HepG2 (cell line): ENCODE measurements around the gene USP17L29. TPM values are rescaled to one million over a fixed set of nuclear protein-coding genes. Genes with fewer than 3 reads are reported as not detected.
"Not testable (repeated sequence)": the region's sequence is repeated elsewhere in the genome, so short reads cannot be mapped to it uniquely, and the experiment has no call there.

Experiments
- ATAC-seq: fragments of 200-7000 bp; cut with Tn5 transposase; 3 replicates; pipeline ENCODE4 v1.9.1; 2020; ENCODE audit warnings: mild to moderate bottlenecking, moderate library complexity
- BruUV-seq: library from RNA; stranded (reverse); fragments of 400-500 nt; replicated peaks from 2 replicates; lab custom pipeline; 2021; lab: Mats Ljungman, UMichigan
- CTCF ChIA-PET: fragments of 300-600 bp; formaldehyde crosslinking; extraction: SDS; loops from one replicate; lab custom pipeline; 2021; ENCODE audit warnings: low total read pairs, inconsistent platforms, low intra/inter-chr PET ratio; lab: Yijun Ruan, JAX
- POLR2A ChIA-PET: fragments of 350-600 bp; sonication (Branson Sonifier 250); formaldehyde crosslinking; loops from one replicate; lab custom pipeline; 2020; ENCODE audit warnings: antibody characterized with exemption, inconsistent platforms; lab: Yijun Ruan, JAX
- DNase-seq: peaks from one replicate; pipeline ENCODE4 v3.0.0-alpha.2; 2015; ENCODE audit warnings: low spot score
- FAIRE-seq: peaks from 3 replicates; lab custom pipeline; 2011; peaks lifted over from hg19 to GRCh38; lab: Jason Lieb, UNC
- H2AFZ ChIP-seq: one replicate; pipeline ENCODE4 v1.6.1; 2011; ENCODE audit warnings: low read length, inconsistent platforms
- H3K27ac ChIP-seq: fragments of 300-600 bp; 3 replicates; pipeline ENCODE4 v1.8.0; 2011; ENCODE audit warnings: mixed run types, mild to moderate bottlenecking, mixed read lengths, low read length, inconsistent platforms; ENCODE audit not compliant: insufficient read depth; ENCODE audit errors: extremely low read length
- H3K27me3 ChIP-seq, 2 experiments: fragments of 200-600 bp in 1 of 2; 2 replicates in 1 of 2; 3 replicates in 1 of 2; pipeline versions ENCODE4 v1.6.0 to v1.8.0; 2011; ENCODE audit warnings: low read length in 2 of 2, mild to moderate bottlenecking in 2 of 2, moderate library complexity in 2 of 2, inconsistent platforms in 1 of 2; ENCODE audit not compliant: insufficient read depth in 2 of 2, control insufficient read depth in 1 of 2
- H3K36me3 ChIP-seq, 2 experiments: fragments of 200-600 bp in 1 of 2; replicated peaks in 1 of 2; 2 replicates in 1 of 2; 3 replicates in 1 of 2; pipeline versions ENCODE4 v1.5.1 to v1.8.0; 2011; ENCODE audit warnings: low read length in 2 of 2, inconsistent platforms in 1 of 2; ENCODE audit not compliant: insufficient read depth in 2 of 2, control insufficient read depth in 1 of 2
- H3K4me1 ChIP-seq: 2 replicates; pipeline ENCODE4 v1.5.1; 2012; ENCODE audit warnings: low read length, inconsistent platforms; ENCODE audit not compliant: insufficient read depth
- H3K4me2 ChIP-seq: 2 replicates; pipeline ENCODE4 v1.6.0; 2011; ENCODE audit warnings: low read depth, low read length, inconsistent platforms
- H3K4me3 ChIP-seq, 3 experiments: fragments of 200-600 bp in 1 of 3; sonication (generic), shearing (Covaris generic) in 1 of 3; replicated peaks in 1 of 3; 2 replicates each; pipeline ENCODE4 v1.5.1; 2011 to 2016; ENCODE audit warnings: low read length in 3 of 3, inconsistent platforms in 2 of 3, low read depth in 2 of 3, mild to moderate bottlenecking in 2 of 3, control low read depth in 1 of 3, mixed read lengths in 1 of 3; ENCODE audit not compliant: insufficient read depth in 1 of 3
- H3K79me2 ChIP-seq: one replicate; pipeline ENCODE4 v1.6.1; 2011; ENCODE audit warnings: low read length, inconsistent platforms; ENCODE audit not compliant: insufficient read depth
- H3K9ac ChIP-seq: 2 replicates; pipeline ENCODE4 v1.6.0; 2011; ENCODE audit warnings: mild to moderate bottlenecking, low read depth, low read length, inconsistent platforms; ENCODE audit not compliant: insufficient read depth
- H3K9me3 ChIP-seq: 2 replicates; pipeline ENCODE4 v1.5.1; 2012; ENCODE audit warnings: mild to moderate bottlenecking, low read length
- H4K20me1 ChIP-seq: 2 replicates; pipeline ENCODE4 v1.6.0; 2011; ENCODE audit warnings: inconsistent platforms, mild to moderate bottlenecking, low read length, moderate library complexity; ENCODE audit not compliant: insufficient read depth
- NR3C1 ChIP-seq: sonication (generic); formaldehyde crosslinking; IDR thresholded peaks from 2 replicates; pipeline ENCODE4 v1.4.0; 2020; ENCODE audit warnings: missing genetic modification reagents
- RXRA ChIP-seq: sonication (generic); formaldehyde crosslinking; IDR thresholded peaks from 2 replicates; pipeline ENCODE4 v1.5.1; 2020; ENCODE audit warnings: missing genetic modification reagents
- ZNF768 ChIP-seq: sonication (generic); formaldehyde crosslinking; IDR thresholded peaks from 2 replicates; pipeline ENCODE4 v1.4.0; 2020; ENCODE audit warnings: missing genetic modification reagents
- WGBS: methylation state at CpG from one replicate; pipeline ENCODE4 v1.1.6; 2017; ENCODE audit warnings: low lambda C conversion rate; 5-methylcytosine and 5-hydroxymethylcytosine counted together
- in situ Hi-C: cut with HindIII; loops from 2 replicates; pipeline ENCODE4 v1.10.0; 2017; ENCODE audit warnings: low pct_unique_long_range_greater_than_20kb; ENCODE audit not compliant: extremely low pct_ligation_motif_present
- intact Hi-C: fragments of 100-400 bp; cut with micrococcal nuclease; formaldehyde crosslinking; loops from one replicate; pipeline ENCODE4 v1.10.0; 2022; ENCODE audit not compliant: unreplicated experiment
- polyA plus RNA-seq, 8 experiments: library from polyadenylated mRNA; depleted of rRNA in 3 of 8; stranded (reverse) in 7 of 8; unstranded in 1 of 8; fragments of >200 nt; fragmentation: Illumina TruSeq in 4 of 8; extraction: Trizol in 4 of 8; gene quantifications; 2 replicates each; pipeline versions ENCODE4 v1.2.1 to v1.2.3, GENCODE V29; 2011 to 2016; ENCODE audit warnings: low read depth in 4 of 8, missing spikeins in 1 of 8, mixed read lengths in 1 of 8; ENCODE audit not compliant: insufficient read depth in 1 of 8
- total RNA-seq, 5 experiments: library from RNA; depleted of rRNA; stranded (reverse); fragments of >200 nt; fragmentation: Illumina TruSeq; extraction: Trizol; gene quantifications; 2 replicates each; pipeline ENCODE4 v1.2.3, GENCODE V29; 2016; ENCODE audit warnings: low read depth in 1 of 5

Gene USP17L29
- total and polyA plus RNA-seq, 2 of the 13 experiments (the other 11 are each of a cell fraction or from before 2014, with no cell fraction given), result not detected

DNA sequence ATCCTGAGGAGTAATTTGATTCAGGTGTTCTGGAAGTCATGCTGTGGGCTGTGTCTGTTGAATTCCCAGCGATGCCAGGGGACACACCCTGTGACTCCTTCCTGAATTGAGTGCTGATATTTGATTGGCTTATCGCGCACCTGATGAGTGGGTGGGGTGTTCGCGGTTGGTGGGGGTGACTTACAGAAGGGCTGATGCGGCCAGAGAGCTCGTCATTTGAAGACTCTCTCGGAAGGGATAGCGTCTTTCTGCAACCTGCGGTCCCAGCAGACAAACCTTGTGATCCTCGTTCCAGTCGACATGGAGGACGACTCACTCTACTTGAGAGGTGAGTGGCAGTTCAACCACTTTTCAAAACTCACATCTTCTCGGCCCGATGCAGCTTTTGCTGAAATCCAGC lies 4.8 kb upstream of the USP17L29 start, which contains the start of gene USP17L28:
USP17L28 (plus strand) TSS at position 301 of the 400 bp plus-strand sequence; CDS start at position 301, 0 bp downstream.
- H3K27ac ChIP-seq, H3K4me1 ChIP-seq, DNase-seq, H4K20me1 ChIP-seq, in situ Hi-C loops, FAIRE-seq, H2AFZ ChIP-seq, ATAC-seq, H3K9me3 ChIP-seq, H3K4me2 ChIP-seq, H3K27me3 ChIP-seq, H3K79me2 ChIP-seq, H3K36me3 ChIP-seq, POLR2A ChIA-PET, H3K4me3 ChIP-seq, BruUV-seq, CTCF ChIA-PET, intact Hi-C loops, H3K9ac ChIP-seq: not testable (repeated sequence)
- WGBS, result no CpG with 5 or more reads among the region's 15 CpGs

DNA sequence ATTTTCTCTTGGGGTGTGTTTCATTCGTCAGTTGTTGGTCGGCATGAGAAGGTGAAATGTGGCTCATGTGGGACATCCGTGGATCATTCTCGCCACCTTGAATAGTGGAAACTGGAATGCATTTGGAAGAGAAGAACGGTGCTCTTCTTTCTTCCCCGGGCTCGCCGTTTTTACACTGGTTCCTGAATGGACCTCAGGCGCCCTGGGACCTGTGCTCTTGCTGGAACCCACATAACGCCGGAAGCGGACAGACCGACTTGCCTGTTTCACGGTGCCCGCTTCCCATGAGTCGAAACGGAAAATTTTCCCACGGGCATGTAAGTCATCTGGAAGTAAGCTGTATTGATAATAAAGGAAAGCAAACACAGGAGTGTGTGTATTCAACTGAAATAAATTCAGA lies 2.6 kb upstream of the USP17L29 start:
- H3K36me3 ChIP-seq, H3K9me3 ChIP-seq, H2AFZ ChIP-seq, FAIRE-seq, BruUV-seq, H3K27ac ChIP-seq, in situ Hi-C loops, H3K4me1 ChIP-seq, H3K4me3 ChIP-seq, CTCF ChIA-PET, H3K9ac ChIP-seq, ATAC-seq, H3K27me3 ChIP-seq, H3K79me2 ChIP-seq, DNase-seq, H4K20me1 ChIP-seq, POLR2A ChIA-PET, intact Hi-C loops, H3K4me2 ChIP-seq: not testable (repeated sequence)
- TF ChIP-seq ZNF768 (peak; percentile 33; the same call in 1 of the 2 replicates), RXRA (CRISPR knock-in tag) (0 out of 2 replicates have a peak, but pooled peaks have one; percentile 28), NR3C1 (CRISPR knock-in tag) (0 out of 2 replicates have a peak, but pooled peaks have one; percentile 76)
- WGBS, result 47% methylated on average over 16 of the region's 18 CpGs

DNA sequence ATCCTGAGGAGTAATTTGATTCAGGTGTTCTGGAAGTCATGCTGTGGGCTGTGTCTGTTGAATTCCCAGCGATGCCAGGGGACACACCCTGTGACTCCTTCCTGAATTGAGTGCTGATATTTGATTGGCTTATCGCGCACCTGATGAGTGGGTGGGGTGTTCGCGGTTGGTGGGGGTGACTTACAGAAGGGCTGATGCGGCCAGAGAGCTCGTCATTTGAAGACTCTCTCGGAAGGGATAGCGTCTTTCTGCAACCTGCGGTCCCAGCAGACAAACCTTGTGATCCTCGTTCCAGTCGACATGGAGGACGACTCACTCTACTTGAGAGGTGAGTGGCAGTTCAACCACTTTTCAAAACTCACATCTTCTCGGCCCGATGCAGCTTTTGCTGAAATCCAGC lies 9.4 kb downstream of the USP17L29 start, which contains the start of gene USP17L30:
USP17L30 (plus strand) TSS at position 301 of the 400 bp plus-strand sequence; CDS start at position 301, 0 bp downstream.
- H4K20me1 ChIP-seq, H3K4me3 ChIP-seq, H3K27ac ChIP-seq, ATAC-seq, H3K27me3 ChIP-seq, DNase-seq, intact Hi-C loops, in situ Hi-C loops, H3K4me2 ChIP-seq, H3K4me1 ChIP-seq, FAIRE-seq, BruUV-seq, H3K9ac ChIP-seq, H3K79me2 ChIP-seq, POLR2A ChIA-PET, H2AFZ ChIP-seq, H3K9me3 ChIP-seq, CTCF ChIA-PET, H3K36me3 ChIP-seq: not testable (repeated sequence)
- WGBS, result no CpG with 5 or more reads among the region's 15 CpGs

DNA sequence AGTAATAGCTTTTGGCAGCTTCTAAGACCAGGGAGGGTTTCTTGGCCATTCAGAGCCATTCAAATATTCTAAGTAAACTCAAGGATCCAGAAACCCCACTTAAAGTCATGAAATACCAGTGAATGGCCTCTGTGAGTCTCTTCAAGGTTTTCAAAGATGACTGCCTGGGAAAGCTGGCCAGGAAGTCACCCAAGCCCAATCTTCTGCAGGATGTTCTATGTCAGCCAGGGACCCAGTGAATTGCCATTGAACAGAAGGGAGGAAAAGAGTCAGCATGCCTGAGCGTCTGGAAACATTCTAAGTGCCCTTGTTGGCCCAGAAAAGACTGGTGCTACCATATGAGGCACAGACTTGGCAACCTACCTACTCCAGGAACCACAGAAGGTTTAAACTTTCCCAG lies 26.4 kb downstream of the USP17L29 start:
- H3K9me3 ChIP-seq, CTCF ChIA-PET, DNase-seq, H3K27me3 ChIP-seq, H3K27ac ChIP-seq, POLR2A ChIA-PET, ATAC-seq, BruUV-seq, H4K20me1 ChIP-seq, intact Hi-C loops, H2AFZ ChIP-seq, H3K4me3 ChIP-seq, H3K9ac ChIP-seq, H3K4me2 ChIP-seq, H3K4me1 ChIP-seq, in situ Hi-C loops, H3K36me3 ChIP-seq, H3K79me2 ChIP-seq, FAIRE-seq: not testable (repeated sequence)
- 11% methylated on average over 1 of the region's 1 CpG for WGBS
